Astrocyte of the spinal cord (primary cell): ENCODE results near the gene EARS2.

Experiments used
- DNase-seq: peaks from one replicate; pipeline ENCODE4 v3.0.0; 2011; ENCODE audit warnings: low read depth, low spot score
- H3K4me3 ChIP-seq: 2 replicates; pipeline ENCODE4 v1.5.1; 2011; ENCODE audit warnings: low read depth, mild to moderate bottlenecking, low read length, moderate library complexity
- CTCF ChIP-seq: IDR thresholded peaks from 2 replicates; pipeline ENCODE4 v1.5.1; 2012; ENCODE audit warnings: low read depth, mild to moderate bottlenecking, low read length, inconsistent platforms
- in situ Hi-C: cut with HindIII; loops from 2 replicates; pipeline ENCODE4 v1.10.0; 2017; ENCODE audit warnings: low sequenced_read_pairs

Gene EARS2

GRCh38 chr16:23556881-23557778 lies at the start of gene EARS2, which contains the start of gene UBFD1:
Gene EARS2, minus strand, starts transcription at chr16:23557350. Its CDS starts 7 bp downstream, at chr16:23557343.
Gene UBFD1, plus strand, starts transcription at chr16:23557727. Its CDS starts 16 bp downstream, at chr16:23557743.
- peak within 1 kb of the TSS; percentile 69 for H3K4me3 ChIP-seq
- in situ Hi-C loops, result no loop called here
- peak; percentile 73 for TF ChIP-seq CTCF
- peak; percentile 99 for DNase-seq

- in situ Hi-C loops, result no loop called here
- peak; percentile 3 for TF ChIP-seq CTCF
- DNase-seq, result no peak
- H3K4me3 ChIP-seq, result no peak overlapping the region
Measured at GRCh38 chr16:23597003-23597756, 40.0 kb upstream of the EARS2 start.

GRCh38 chr16:23595951-23596720 lies 39.0 kb upstream of the EARS2 start, which contains the start of gene NDUFAB1:
Gene NDUFAB1, minus strand, starts transcription at chr16:23596316. Its CDS starts 26 bp downstream, at chr16:23596290.
- in situ Hi-C loops, result no loop called here
- peak; percentile 87 for DNase-seq
- peak; percentile 88 for TF ChIP-seq CTCF
- H3K4me3 ChIP-seq, result peak within 1 kb of the TSS; percentile 74

GRCh38 chr16:23595246-23595950 lies 38.2 kb upstream of the EARS2 start:
- in situ Hi-C loops, result no loop called here
- no peak for TF ChIP-seq CTCF
- DNase-seq, result no peak
- peak overlapping the region; percentile 74 for H3K4me3 ChIP-seq

GRCh38 chr16:23594186-23594585 lies 37.0 kb upstream of the EARS2 start:
- H3K4me3 ChIP-seq, result no peak overlapping the region
- TF ChIP-seq CTCF, result no peak
- no peak for DNase-seq
- in situ Hi-C loops, result no loop called here
